HepG2 (cell line): ENCODE results near the gene AMBRA1. TPM values are rescaled to one million over a fixed set of nuclear protein-coding genes. Genes with fewer than 3 reads are reported as not detected.

Source experiments
- AGO1 ChIP-seq: fragments of 200-400 bp; formaldehyde crosslinking; IDR thresholded peaks from 2 replicates; pipeline ENCODE4 v1.6.1; 2017; ENCODE audit warnings: mild to moderate bottlenecking, low read depth, low read length, moderate library complexity; ENCODE audit not compliant: poor library complexity, severe bottlenecking
- ASH2L ChIP-seq: fragments of 300-600, 200-600 bp; sonication (generic); IDR thresholded peaks from 2 replicates; pipeline ENCODE4 v1.7.0; 2017; ENCODE audit warnings: low read depth, mild to moderate bottlenecking, moderate library complexity, mixed read lengths, low read length; ENCODE audit not compliant: insufficient read length
- DNMT3B ChIP-seq: conservative IDR thresholded peaks from 2 replicates; pipeline ENCODE4 v1.6.1; 2016; ENCODE audit warnings: missing biosample characterization, control low read depth
- EED ChIP-seq: sonication (generic); formaldehyde crosslinking; IDR thresholded peaks from 2 replicates; pipeline ENCODE4 v1.5.0; 2020; ENCODE audit warnings: mild to moderate bottlenecking, missing genetic modification reagents
- EHMT2 ChIP-seq: fragments of 200-600 bp; sonication (generic); IDR thresholded peaks from 2 replicates; pipeline ENCODE4 v1.7.0; 2017; ENCODE audit warnings: antibody characterized with exemption, low read depth, low read length, borderline replicate concordance
- HMG20A ChIP-seq: IDR thresholded peaks from 2 replicates; pipeline ENCODE4 v1.6.1; 2016; ENCODE audit warnings: borderline replicate concordance
- MYC ChIP-seq: sonication (generic); formaldehyde crosslinking; IDR thresholded peaks from 2 replicates; pipeline ENCODE4 v1.9.0; 2021; ENCODE audit warnings: missing genetic modification reagents, borderline replicate concordance
- NFE2L2 ChIP-seq: fragments of 150-350 bp; IDR thresholded peaks from 2 replicates; pipeline ENCODE4 v1.6.1; 2014; ENCODE audit warnings: low read length
- ONECUT2 ChIP-seq: sonication (generic); formaldehyde crosslinking; IDR thresholded peaks from 2 replicates; pipeline ENCODE4 v1.4.0; 2020; ENCODE audit warnings: missing genetic modification reagents
- PAF1 ChIP-seq: IDR thresholded peaks from 2 replicates; pipeline ENCODE4 v1.6.1; 2016; ENCODE audit warnings: missing genetic modification reagents, missing compliant biosample characterization
- PATZ1 ChIP-seq: sonication (generic); formaldehyde crosslinking; IDR thresholded peaks from 2 replicates; pipeline ENCODE4 v1.4.0; 2020; ENCODE audit warnings: missing genetic modification reagents
- ZNF143 ChIP-seq: sonication (generic); formaldehyde crosslinking; IDR thresholded peaks from 2 replicates; pipeline ENCODE4 v1.4.0; 2020; ENCODE audit warnings: missing genetic modification reagents
- ZNF430 ChIP-seq: sonication (generic); formaldehyde crosslinking; IDR thresholded peaks from 2 replicates; pipeline ENCODE4 v1.9.0; 2021; ENCODE audit warnings: mild to moderate bottlenecking, missing genetic modification reagents
- ZNF547 ChIP-seq: sonication (generic); formaldehyde crosslinking; IDR thresholded peaks from 2 replicates; pipeline ENCODE4 v1.5.1; 2020; ENCODE audit warnings: mild to moderate bottlenecking, missing genetic modification reagents
- ZNF607 ChIP-seq: sonication (generic); formaldehyde crosslinking; IDR thresholded peaks from 2 replicates; pipeline ENCODE4 v1.5.1; 2020; ENCODE audit warnings: missing genetic modification reagents, mild to moderate bottlenecking, borderline replicate concordance
- polyA plus RNA-seq, 8 experiments: library from polyadenylated mRNA; depleted of rRNA in 3 of 8; stranded (reverse) in 7 of 8; unstranded in 1 of 8; fragments of >200 nt; fragmentation: Illumina TruSeq in 4 of 8; extraction: Trizol in 4 of 8; gene quantifications; 2 replicates each; pipeline versions ENCODE4 v1.2.1 to v1.2.3, GENCODE V29; 2011 to 2016; ENCODE audit warnings: low read depth in 4 of 8, missing spikeins in 1 of 8, mixed read lengths in 1 of 8; ENCODE audit not compliant: insufficient read depth in 1 of 8
- total RNA-seq, 5 experiments: library from RNA; depleted of rRNA; stranded (reverse); fragments of >200 nt; fragmentation: Illumina TruSeq; extraction: Trizol; gene quantifications; 2 replicates each; pipeline ENCODE4 v1.2.3, GENCODE V29; 2016; ENCODE audit warnings: low read depth in 1 of 5
- TF ChIP-seq, protein P1 (sequence below), 2 experiments: sonication (generic) in 1 of 2; formaldehyde crosslinking in 1 of 2; IDR thresholded peaks; 2 replicates each; pipeline versions ENCODE4 v1.5.1 to v1.6.1; 2011 to 2020; ENCODE audit warnings: borderline replicate concordance in 1 of 2, low read depth in 1 of 2, low read length in 1 of 2, mild to moderate bottlenecking in 1 of 2, missing genetic modification reagents in 1 of 2, moderate library complexity in 1 of 2
- TF ChIP-seq, protein P2 (sequence below): sonication (generic); formaldehyde crosslinking; conservative IDR thresholded peaks from 2 replicates; pipeline ENCODE4 v1.8.0; 2022; ENCODE audit warnings: missing genetic modification reagents
- TF ChIP-seq, protein P3 (sequence below), 2 experiments: sonication (generic) in 1 of 2; formaldehyde crosslinking in 1 of 2; IDR thresholded peaks; 2 replicates each; pipeline versions ENCODE4 v1.4.0 to v1.6.1; 2016 to 2020; ENCODE audit warnings: borderline replicate concordance in 1 of 2, low read depth in 1 of 2, mild to moderate bottlenecking in 1 of 2, missing genetic modification reagents in 1 of 2

AMBRA1 gene
- total and polyA plus RNA-seq, 2 of the 13 experiments (the other 11 are each of a cell fraction or from before 2014, with no cell fraction given): 15.7 to 26.0 TPM

- TF ChIP-seq, protein P1, sequence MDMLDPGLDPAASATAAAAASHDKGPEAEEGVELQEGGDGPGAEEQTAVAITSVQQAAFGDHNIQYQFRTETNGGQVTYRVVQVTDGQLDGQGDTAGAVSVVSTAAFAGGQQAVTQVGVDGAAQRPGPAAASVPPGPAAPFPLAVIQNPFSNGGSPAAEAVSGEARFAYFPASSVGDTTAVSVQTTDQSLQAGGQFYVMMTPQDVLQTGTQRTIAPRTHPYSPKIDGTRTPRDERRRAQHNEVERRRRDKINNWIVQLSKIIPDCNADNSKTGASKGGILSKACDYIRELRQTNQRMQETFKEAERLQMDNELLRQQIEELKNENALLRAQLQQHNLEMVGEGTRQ (IDR thresholded peaks at IDR 0.05; ENCODE audit: low read depth, low read length): no peak
- TF ChIP-seq, protein P1 (CRISPR knock-in tag; IDR thresholded peaks at IDR 0.05; ENCODE audit: borderline replicate concordance): no peak
- TF ChIP-seq ZNF143 (CRISPR knock-in tag) (no peak), AGO1 (peak; percentile 76), PATZ1 (CRISPR knock-in tag) (no peak; the same call in none of the 2 replicates), ZNF607 (CRISPR knock-in tag) (no peak), MYC (CRISPR knock-in tag) (0 out of 2 replicates have a peak, but pooled peaks have one; percentile 4), ASH2L (peak; percentile 5), ONECUT2 (CRISPR knock-in tag) (no peak), EHMT2 (no peak), HMG20A (CRISPR knock-in tag) (no peak), ZNF430 (CRISPR knock-in tag) (no peak), ZNF547 (CRISPR knock-in tag) (no peak), EED (no peak), DNMT3B (CRISPR knock-in tag) (no peak), PAF1 (CRISPR knock-in tag) (no peak), NFE2L2 (no peak)
- TF ChIP-seq, protein P2, sequence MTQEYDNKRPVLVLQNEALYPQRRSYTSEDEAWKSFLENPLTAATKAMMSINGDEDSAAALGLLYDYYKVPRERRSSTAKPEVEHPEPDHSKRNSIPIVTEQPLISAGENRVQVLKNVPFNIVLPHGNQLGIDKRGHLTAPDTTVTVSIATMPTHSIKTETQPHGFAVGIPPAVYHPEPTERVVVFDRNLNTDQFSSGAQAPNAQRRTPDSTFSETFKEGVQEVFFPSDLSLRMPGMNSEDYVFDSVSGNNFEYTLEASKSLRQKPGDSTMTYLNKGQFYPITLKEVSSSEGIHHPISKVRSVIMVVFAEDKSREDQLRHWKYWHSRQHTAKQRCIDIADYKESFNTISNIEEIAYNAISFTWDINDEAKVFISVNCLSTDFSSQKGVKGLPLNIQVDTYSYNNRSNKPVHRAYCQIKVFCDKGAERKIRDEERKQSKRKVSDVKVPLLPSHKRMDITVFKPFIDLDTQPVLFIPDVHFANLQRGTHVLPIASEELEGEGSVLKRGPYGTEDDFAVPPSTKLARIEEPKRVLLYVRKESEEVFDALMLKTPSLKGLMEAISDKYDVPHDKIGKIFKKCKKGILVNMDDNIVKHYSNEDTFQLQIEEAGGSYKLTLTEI (CRISPR knock-in tag): no peak
- TF ChIP-seq, protein P3, sequence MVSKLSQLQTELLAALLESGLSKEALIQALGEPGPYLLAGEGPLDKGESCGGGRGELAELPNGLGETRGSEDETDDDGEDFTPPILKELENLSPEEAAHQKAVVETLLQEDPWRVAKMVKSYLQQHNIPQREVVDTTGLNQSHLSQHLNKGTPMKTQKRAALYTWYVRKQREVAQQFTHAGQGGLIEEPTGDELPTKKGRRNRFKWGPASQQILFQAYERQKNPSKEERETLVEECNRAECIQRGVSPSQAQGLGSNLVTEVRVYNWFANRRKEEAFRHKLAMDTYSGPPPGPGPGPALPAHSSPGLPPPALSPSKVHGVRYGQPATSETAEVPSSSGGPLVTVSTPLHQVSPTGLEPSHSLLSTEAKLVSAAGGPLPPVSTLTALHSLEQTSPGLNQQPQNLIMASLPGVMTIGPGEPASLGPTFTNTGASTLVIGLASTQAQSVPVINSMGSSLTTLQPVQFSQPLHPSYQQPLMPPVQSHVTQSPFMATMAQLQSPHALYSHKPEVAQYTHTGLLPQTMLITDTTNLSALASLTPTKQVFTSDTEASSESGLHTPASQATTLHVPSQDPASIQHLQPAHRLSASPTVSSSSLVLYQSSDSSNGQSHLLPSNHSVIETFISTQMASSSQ (IDR thresholded peaks at IDR 0.05; ENCODE audit: low read depth): no peak
- TF ChIP-seq, protein P3 (CRISPR knock-in tag; IDR thresholded peaks at IDR 0.05; ENCODE audit: borderline replicate concordance): no peak
Observed at GRCh38 chr11:46381048-46381818, 212.6 kb downstream of the AMBRA1 start, which contains the start of gene MDK (continued).
